Regular cardiac myocyte (primary cell): ENCODE results near the gene METTL18. TPM values are rescaled to one million over a fixed set of nuclear protein-coding genes. Genes with fewer than 3 reads are reported as not detected.

Experiments
- total RNA-seq: library from RNA; depleted of rRNA; stranded (reverse); fragments of >200 nt; gene quantifications from 2 replicates; pipeline ENCODE4 v1.2.3, GENCODE V29; 2014

METTL18 gene
- total RNA-seq = 7.6 and 8.2 TPM in 2 replicates

GRCh38 chr1:169794530-169795416, at the start of gene METTL18:
TSS of gene METTL18 (minus strand) at chr1:169794907. CDS start at chr1:169793695, 1,212 bp downstream.

Other genes with a start within 250 kb of the METTL18 start
- gene F5, start 208.4 kb downstream of the METTL18 start, total RNA-seq = under 0.01 TPM in 1 of 2 replicates, not detected in the other
- gene SELP, start 164.8 kb downstream of the METTL18 start, total RNA-seq = 0.19 and 1.4 TPM in 2 replicates
- gene SELL, start 83.3 kb downstream of the METTL18 start, total RNA-seq = 1.1 and 1.2 TPM in 2 replicates
- gene SELE, start 60.8 kb downstream of the METTL18 start, total RNA-seq = under 0.01 TPM in 2 replicates
- gene SCYL3, start 99.0 kb upstream of the METTL18 start, total RNA-seq = 6.5 and 8.2 TPM in 2 replicates